Measurements from ENCODE around the gene DISP2.
A peak's percentile ranks its signal among the peaks of the same experiment; 100 is the strongest.

The DISP2 gene

GRCh38 chr15:40338041-40338657 lies 19.9 kb upstream of the DISP2 start:
- Histone ChIP-seq H3K27ac (peak overlapping the region; percentile 91 to 98), H3K4me3 (peak overlapping the region; percentile 60)
- peak; percentile 31 for TF ChIP-seq CTCF (IDR thresholded peaks at IDR 0.05)
- peak; percentile 83 for DNase-seq (ENCODE audit: low spot score)

GRCh38 chr15:40338921-40339620 lies 18.9 kb upstream of the DISP2 start:
- peak; percentile 84 for DNase-seq (ENCODE audit: low spot score)
- peak overlapping the region; percentile 60 for H3K4me3 ChIP-seq

GRCh38 chr15:40339621-40339945 lies 18.4 kb upstream of the DISP2 start:
- H3K4me3 ChIP-seq: peak overlapping the region; percentile 60
- peak overlapping the region; percentile 91 to 98 for H3K27ac ChIP-seq
- no peak for TF ChIP-seq CTCF (IDR thresholded peaks at IDR 0.05)
- DNase-seq (ENCODE audit: low spot score): no peak

More at GRCh38 chr15:40338921-40339620, 18.9 kb upstream of the DISP2 start:
- H3K27ac ChIP-seq: peak overlapping the region; percentile 91 to 98
- no peak for TF ChIP-seq CTCF (IDR thresholded peaks at IDR 0.05)

GRCh38 chr15:40340038-40340739 lies 17.8 kb upstream of the DISP2 start:
- peak; percentile 92 for DNase-seq (ENCODE audit: low spot score)
- no peak for TF ChIP-seq CTCF (IDR thresholded peaks at IDR 0.05)
- H3K27ac ChIP-seq: peak overlapping the region; percentile 91 to 98
- H3K4me3 ChIP-seq: peak overlapping the region; percentile 60

- peak within 1 kb of the TSS; percentile 60 for H3K4me3 ChIP-seq
- peak within 1 kb of the TSS; percentile 91 to 98 for H3K27ac ChIP-seq
- DNase-seq (ENCODE audit: low spot score): peak; percentile 94
- no peak for TF ChIP-seq CTCF (IDR thresholded peaks at IDR 0.05)
Observed at GRCh38 chr15:40340740-40341400, 17.1 kb upstream of the DISP2 start, which contains the start of gene CCDC9B. Gene CCDC9B (minus strand): TSS chr15:40340939. CDS start chr15:40340819, 120 bp downstream.

GRCh38 chr15:40342416-40343320 lies 15.4 kb upstream of the DISP2 start:
- no peak for DNase-seq (ENCODE audit: low spot score)
- Histone ChIP-seq H3K27ac (peak overlapping the region; percentile 84), H3K4me3 (no peak overlapping the region)
- TF ChIP-seq CTCF (IDR thresholded peaks at IDR 0.05): no peak

All from coronary artery (tissue), 2 donors.